Measurements from ENCODE around the gene GTF3A. TPM values are rescaled to one million over a fixed set of nuclear protein-coding genes. Genes with fewer than 3 reads are reported as not detected.

Gene GTF3A
- total RNA-seq, 4 donors from 2014 or later = 129 to 197 (median 140) TPM

DNA sequence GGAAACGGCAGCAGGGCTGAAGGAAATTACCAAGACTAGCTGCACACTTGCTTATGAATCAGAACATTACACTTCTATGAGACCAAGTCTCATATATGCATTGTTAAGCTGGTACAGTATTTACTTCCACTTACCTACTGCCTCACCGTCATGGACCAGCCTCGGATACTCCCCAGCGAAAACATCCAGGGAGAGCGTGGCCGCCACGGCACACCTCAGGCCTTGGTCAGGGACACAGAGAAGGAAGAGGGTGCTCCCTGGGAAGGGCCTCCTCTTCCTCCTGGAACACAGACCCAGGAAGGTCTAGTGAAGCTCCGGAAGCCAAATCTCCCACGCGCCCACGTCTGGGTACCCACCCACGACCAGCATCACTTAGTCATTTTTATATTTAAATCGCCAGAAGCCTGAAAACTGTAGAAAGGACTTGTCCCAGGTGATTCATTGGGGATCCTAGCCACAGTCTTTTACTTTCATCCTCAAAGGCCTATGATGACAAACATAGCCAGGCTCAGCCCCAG lies 50.4 kb downstream of the GTF3A start:
- TF ChIP-seq EP300 (IDR thresholded peaks at IDR 0.05) (no peak), POLR2AphosphoS5 (IDR thresholded peaks at IDR 0.05) (no peak), POLR2A (IDR thresholded peaks at IDR 0.05; ENCODE audit: low read depth) (no peak), CTCF (IDR thresholded peaks at IDR 0.05) (no peak)
- intact Hi-C loops (cut with DNase I) = no loop called here
- WGBS = 88% methylated on average over 13 of the region's 13 CpGs
- Histone ChIP-seq H3K36me3 (no peaks in the 10 kb centered on the region), H3K27me3 (peaks cover 0 to 4% (median 0%) of the 10 kb centered on the region in 4 donors), H3K4me1 (no peaks in the 10 kb centered on the region), H3K9me3 (no peaks in the 10 kb centered on the region), H3K4me3 (no peak overlapping the region), H3K27ac (replicated peaks in 1 of 4) (no peak overlapping the region)
- DNase-seq (ENCODE audit: extremely low spot score) = no peak

DNA sequence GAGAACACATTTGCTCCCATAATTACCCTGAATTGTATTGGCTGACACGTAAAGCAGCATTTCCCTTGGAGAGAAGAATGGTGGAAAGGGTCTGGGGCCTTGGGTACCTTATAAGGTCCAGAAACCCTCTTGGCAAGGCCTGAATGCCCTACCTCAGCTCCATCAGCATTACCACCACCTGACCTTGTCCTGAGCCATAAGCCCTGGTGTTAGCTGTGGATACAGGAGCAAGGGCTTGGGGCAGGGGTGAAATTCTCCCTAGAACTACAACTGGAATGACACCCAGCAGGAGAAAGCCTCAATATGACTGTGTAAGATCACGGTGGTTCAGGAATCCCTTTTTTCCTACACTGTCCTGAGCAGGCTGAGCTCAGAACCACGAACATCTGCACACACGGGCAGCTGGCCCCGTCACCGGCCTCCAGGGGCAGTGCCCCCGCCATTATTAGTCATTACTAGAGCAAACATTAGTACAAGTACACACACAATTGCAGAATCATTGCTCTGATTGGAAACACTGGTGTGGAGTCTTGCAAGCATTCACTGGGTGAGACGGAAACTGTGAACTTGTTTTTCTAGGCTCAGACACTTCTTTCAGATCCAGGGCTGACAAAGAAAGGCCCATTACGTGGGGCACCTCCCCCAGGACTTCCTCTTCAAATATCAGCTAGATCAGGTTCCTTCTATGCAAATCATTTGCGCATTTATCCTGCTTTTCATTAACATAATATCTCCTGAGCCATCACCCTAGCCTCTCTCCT lies 52.7 kb downstream of the GTF3A start:
- no peak for TF ChIP-seq POLR2A (IDR thresholded peaks at IDR 0.05; ENCODE audit: low read depth)
- no peak for TF ChIP-seq CTCF (IDR thresholded peaks at IDR 0.05)
- TF ChIP-seq POLR2AphosphoS5 (IDR thresholded peaks at IDR 0.05) = no peak
- no peak for TF ChIP-seq EP300 (IDR thresholded peaks at IDR 0.05)
- peaks cover 0 to 5% (median 5%) of the 10 kb centered on the region in 4 donors for H3K9me3 ChIP-seq
- WGBS = 52% methylated on average over 9 of the region's 10 CpGs
- DNase-seq (ENCODE audit: extremely low spot score) = no peak
- intact Hi-C loops (cut with DNase I) = no loop called here
- H3K36me3 ChIP-seq = no peaks in the 10 kb centered on the region
- no peak overlapping the region for H3K4me3 ChIP-seq
- H3K4me1 ChIP-seq = no peaks in the 10 kb centered on the region
- no peak overlapping the region for H3K27ac ChIP-seq (replicated peaks in 1 of 4)
- peaks cover 0 to 13% (median 0%) of the 10 kb centered on the region in 4 donors for H3K27me3 ChIP-seq

DNA sequence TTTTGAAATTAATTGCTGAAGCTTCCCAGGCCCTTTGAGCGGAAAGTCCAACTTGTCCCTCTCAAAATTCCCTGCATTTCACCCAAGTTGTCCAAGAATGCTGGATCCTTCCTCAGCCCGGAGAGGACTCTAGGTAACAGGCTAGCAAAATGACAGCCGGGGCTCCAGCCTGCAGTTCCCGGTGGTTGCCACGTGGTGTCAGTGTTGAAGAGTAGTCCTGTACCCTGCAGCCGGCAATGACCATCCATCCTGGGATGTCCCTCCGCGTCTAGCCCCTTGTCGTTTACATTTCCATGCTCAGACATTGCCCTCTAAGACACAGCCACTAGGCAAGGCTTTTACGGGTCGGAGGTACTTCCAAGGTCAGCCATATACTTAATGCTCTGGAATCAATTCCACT lies 57.3 kb downstream of the GTF3A start:
- 24% methylated on average over 11 of the region's 11 CpGs for WGBS
- no peak for TF ChIP-seq POLR2AphosphoS5 (IDR thresholded peaks at IDR 0.05)
- TF ChIP-seq CTCF (IDR thresholded peaks at IDR 0.05) = peak in 2 of 3 experiments; percentile 8 to 39
- TF ChIP-seq POLR2A (IDR thresholded peaks at IDR 0.05; ENCODE audit: low read depth) = no peak
- H3K4me1 ChIP-seq = no peaks in the 10 kb centered on the region
- no peaks in the 10 kb centered on the region for H3K36me3 ChIP-seq
- intact Hi-C loops (cut with DNase I) = no loop called here
- no peak for DNase-seq (ENCODE audit: extremely low spot score)
- H3K4me3 ChIP-seq = no peak overlapping the region
- no peak overlapping the region for H3K27ac ChIP-seq (replicated peaks in 1 of 4)
- H3K9me3 ChIP-seq = peaks cover 0 to 7% (median 5%) of the 10 kb centered on the region in 4 donors
- H3K27me3 ChIP-seq = peaks cover 0 to 14% (median 0%) of the 10 kb centered on the region in 4 donors

DNA sequence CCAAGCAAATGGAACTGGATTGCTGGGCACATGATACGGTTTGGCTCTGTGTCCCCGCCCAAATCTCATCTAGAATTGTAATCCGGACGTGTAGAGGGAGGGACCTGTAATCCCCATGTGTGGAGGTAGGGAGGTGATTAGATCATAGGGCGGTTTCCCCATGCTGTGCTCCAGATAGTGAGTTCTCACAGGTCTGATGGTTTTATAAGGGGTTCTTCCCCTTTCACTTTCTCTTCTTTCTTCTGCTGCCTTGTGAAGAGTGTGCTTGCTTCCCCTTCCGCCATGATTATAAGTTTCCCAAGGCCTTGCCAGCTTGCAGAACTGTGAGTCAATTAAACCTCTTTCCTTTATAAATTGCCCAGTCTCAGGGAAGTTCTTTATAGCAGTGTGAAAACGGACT lies 58.6 kb downstream of the GTF3A start:
- intact Hi-C loops (cut with DNase I) = no loop called here
- 71% methylated on average over 7 of the region's 7 CpGs for WGBS
- Histone ChIP-seq H3K36me3 (no peaks in the 10 kb centered on the region), H3K9me3 (peaks cover 0 to 7% (median 5%) of the 10 kb centered on the region in 4 donors), H3K4me3 (no peak overlapping the region), H3K27ac (replicated peaks in 1 of 4) (no peak overlapping the region), H3K27me3 (peaks cover 0 to 10% (median 0%) of the 10 kb centered on the region in 4 donors), H3K4me1 (no peaks in the 10 kb centered on the region)
- no peak for DNase-seq (ENCODE audit: extremely low spot score)
- TF ChIP-seq POLR2A (IDR thresholded peaks at IDR 0.05; ENCODE audit: low read depth) (no peak), POLR2AphosphoS5 (IDR thresholded peaks at IDR 0.05) (no peak), EP300 (IDR thresholded peaks at IDR 0.05) (no peak), CTCF (IDR thresholded peaks at IDR 0.05) (no peak)
